ENCODE data around the gene CCNT2.
A peak's percentile ranks its signal among the peaks of the same experiment; 100 is the strongest.
"Not testable (repeated sequence)": the region's sequence is repeated elsewhere in the genome, so short reads cannot be mapped to it uniquely, and the experiment has no call there.

CCNT2 gene

DNA sequence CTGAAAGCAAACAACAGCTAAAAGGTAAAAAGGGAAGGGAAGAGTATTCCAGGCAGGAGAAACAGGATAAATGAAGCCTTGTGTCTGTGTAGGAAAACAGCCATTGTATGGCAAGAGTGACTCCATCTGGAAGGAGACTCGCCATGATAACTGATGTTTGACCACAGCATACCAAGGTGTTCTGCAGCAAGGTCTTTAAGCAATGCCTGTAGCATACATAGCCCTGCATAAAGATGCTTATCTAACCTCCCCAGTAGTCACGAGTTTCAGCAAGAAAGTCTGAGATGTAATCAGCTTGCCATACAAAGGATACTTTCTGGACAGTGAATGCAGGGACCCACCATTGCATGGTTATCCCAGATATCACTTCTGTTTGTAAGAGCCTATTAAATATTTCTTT is 11.9 kb upstream of the CCNT2 start:
- TF ChIP-seq, protein P1, sequence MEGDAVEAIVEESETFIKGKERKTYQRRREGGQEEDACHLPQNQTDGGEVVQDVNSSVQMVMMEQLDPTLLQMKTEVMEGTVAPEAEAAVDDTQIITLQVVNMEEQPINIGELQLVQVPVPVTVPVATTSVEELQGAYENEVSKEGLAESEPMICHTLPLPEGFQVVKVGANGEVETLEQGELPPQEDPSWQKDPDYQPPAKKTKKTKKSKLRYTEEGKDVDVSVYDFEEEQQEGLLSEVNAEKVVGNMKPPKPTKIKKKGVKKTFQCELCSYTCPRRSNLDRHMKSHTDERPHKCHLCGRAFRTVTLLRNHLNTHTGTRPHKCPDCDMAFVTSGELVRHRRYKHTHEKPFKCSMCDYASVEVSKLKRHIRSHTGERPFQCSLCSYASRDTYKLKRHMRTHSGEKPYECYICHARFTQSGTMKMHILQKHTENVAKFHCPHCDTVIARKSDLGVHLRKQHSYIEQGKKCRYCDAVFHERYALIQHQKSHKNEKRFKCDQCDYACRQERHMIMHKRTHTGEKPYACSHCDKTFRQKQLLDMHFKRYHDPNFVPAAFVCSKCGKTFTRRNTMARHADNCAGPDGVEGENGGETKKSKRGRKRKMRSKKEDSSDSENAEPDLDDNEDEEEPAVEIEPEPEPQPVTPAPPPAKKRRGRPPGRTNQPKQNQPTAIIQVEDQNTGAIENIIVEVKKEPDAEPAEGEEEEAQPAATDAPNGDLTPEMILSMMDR (IDR thresholded peaks at IDR 0.05; ENCODE audit: low read depth, low read length, missing control alignments) = no peak
- DNase-seq (ENCODE audit: extremely low read depth, low read depth) = no peak
- no peak overlapping the region for H3K4me3 ChIP-seq (replicated peaks; ENCODE audit: low read depth, low read length)

DNA sequence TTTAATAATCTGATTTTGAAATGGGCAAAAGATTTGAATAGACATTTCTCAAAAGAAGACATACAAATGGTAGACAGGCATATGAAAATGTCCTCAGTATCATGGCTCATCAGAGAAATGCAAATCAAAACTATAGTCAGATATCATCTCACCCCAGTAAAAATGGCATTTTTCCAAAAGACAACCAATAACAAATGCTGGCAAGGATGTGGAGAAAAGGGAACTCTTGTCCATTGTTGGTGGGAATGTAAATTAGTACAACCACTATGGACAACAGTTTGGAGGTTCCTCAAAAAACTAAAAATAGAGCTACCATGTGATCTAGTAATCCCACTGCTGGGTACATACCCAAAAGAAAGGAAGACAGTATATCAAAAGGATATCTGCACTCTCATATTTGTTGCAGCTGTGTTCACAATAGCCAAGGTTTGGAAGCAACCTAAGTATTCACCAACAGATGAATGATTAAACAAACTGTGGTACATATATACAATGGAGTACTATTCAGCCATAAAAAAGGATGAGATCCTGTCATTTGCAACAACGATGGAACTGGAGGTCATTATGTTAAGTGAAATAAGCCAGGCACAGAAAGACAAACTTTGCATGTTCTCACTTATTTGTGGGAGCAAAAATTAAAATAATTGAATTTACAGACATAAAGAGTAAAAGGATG is 11.0 kb upstream of the CCNT2 start:
- H3K4me3 ChIP-seq (replicated peaks; ENCODE audit: low read depth, low read length); DNase-seq (ENCODE audit: extremely low read depth, low read depth): not testable (repeated sequence)

DNA sequence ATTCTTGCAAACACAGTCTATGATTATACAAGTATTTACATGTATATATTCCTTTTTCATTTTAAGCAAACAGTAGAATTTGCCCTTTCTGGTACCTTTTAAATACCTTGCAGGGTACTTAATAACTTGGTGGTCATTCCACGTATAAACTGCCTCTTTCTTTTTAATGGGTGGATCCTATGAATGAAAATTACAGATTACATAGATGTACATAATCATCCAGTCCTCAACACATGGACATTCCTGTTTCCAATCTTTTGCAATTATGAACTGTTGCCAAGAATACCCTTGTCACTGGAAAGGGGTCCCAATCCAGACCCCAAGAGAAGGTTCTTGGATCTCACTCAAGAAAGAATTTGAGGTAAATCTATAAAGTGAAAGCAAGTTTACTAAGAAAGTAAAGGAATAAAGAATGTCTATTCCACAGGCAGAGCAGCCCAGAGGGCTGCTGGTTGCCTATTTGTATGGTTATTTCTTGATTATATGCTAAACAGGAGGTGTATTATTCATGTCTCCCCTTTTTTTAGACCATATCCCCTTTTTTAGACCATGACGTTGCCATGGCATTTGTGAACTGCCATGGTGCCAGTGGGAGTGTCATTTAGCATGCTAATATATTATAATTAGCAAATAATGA is 7.7 kb upstream of the CCNT2 start:
- no peak overlapping the region for H3K4me3 ChIP-seq (replicated peaks; ENCODE audit: low read depth, low read length)
- no peak for DNase-seq (ENCODE audit: extremely low read depth, low read depth)
- TF ChIP-seq, protein P1 (IDR thresholded peaks at IDR 0.05; ENCODE audit: low read depth, low read length, missing control alignments) = no peak

DNA sequence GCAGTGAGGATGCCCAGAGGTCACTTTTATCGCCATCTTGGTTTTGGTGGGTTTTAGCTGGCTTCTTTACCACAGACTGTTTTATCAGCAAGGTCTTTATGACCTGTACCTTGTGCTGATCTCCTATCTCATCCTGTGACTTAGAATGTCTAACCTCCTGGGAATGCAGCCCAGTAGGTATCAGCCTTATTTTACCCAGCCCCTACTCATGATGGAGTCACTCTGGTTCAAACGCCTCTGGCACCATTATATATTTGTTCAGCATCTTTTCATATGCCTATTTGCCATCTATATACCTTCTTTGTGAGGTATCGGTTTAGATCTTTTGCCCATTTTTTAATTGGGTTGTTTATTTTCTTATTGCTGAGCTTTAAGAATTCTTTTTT is 7.2 kb upstream of the CCNT2 start:
- DNase-seq (ENCODE audit: extremely low read depth, low read depth) = no peak
- TF ChIP-seq, protein P1 (IDR thresholded peaks at IDR 0.05; ENCODE audit: low read depth, low read length, missing control alignments) = no peak
- H3K4me3 ChIP-seq (replicated peaks; ENCODE audit: low read depth, low read length) = no peak overlapping the region

DNA sequence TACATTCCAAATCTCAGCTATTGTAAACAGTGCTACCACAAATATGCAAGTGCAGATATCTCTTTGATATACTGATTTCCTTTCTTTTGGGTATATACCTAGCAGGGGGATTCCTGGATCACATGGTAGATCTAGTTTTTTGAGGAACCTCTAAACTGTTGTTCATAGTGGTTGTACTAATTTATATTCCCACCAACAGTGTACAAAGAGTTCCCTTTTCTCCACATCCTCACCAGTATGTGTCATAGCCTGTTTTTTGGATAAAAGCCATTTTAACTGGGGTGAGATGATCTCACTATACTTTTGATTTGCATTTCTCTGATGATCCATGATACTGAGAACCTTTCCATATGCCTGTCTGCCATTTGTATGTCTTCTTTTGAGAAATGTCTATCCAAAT is 6.3 kb upstream of the CCNT2 start:
- TF ChIP-seq, protein P1 (IDR thresholded peaks at IDR 0.05; ENCODE audit: low read depth, low read length, missing control alignments) = no peak
- no peak overlapping the region for H3K4me3 ChIP-seq (replicated peaks; ENCODE audit: low read depth, low read length)
- no peak for DNase-seq (ENCODE audit: extremely low read depth, low read depth)

DNA sequence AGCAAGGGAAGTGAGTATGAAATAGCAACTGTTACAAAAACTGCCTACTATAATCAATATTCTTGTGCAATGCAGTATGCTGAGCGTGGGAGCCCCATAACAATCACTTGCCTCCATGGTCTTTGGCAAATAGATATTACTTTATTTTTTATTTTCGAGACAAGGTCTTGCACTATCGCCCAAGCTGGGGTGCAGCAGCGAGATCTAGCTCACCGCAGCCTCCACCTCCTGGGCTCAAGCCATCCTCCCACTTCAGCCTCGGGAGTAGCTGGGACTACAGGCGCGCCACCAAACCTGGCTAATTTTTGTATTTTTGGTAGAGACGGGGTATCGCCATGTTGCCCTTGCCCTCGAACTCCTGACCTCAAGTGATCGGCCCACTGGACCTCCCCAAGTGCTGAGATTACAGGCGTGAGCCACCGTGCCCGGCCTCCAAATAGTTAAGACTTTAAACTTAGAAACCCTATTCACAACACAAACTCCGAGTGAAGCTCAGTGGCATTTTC is 1.2 kb upstream of the CCNT2 start:
- peak overlapping the region; percentile 97 for H3K4me3 ChIP-seq (replicated peaks; ENCODE audit: low read depth, low read length)
- TF ChIP-seq, protein P1 (IDR thresholded peaks at IDR 0.05; ENCODE audit: low read depth, low read length, missing control alignments) = no peak
- no peak for DNase-seq (ENCODE audit: extremely low read depth, low read depth)

DNA sequence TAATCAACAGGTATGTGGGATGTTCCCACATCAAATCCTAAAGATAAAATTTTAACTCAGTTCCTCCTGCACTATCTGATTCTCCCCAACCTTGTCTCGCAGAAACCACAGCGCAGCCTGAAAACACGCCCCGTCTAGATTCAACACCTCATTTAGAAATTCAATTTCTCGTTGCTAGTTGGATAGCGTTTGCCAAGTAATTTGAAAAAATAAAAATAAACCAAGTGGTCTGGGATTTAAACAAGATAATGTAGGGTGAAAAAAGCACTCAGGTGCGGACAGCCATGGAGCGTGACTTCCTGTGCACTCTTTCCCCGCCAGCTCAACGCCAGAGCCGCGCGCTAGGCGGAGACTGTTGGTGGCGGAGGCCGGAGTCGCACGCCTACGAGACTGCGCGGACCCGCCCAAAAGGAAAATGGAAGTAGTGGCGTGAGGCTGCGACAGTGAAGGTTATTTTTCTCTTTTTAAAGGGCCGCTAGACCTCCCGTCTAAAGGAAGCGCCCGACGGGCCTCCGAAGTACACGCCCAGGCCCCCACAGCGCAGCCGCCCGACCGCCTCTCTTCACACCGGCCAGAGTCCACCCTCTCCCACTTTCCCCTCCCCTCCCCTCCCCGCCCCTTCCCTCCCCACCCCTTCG is 615 bp upstream of the CCNT2 start:
- H3K4me3 ChIP-seq (replicated peaks; ENCODE audit: low read depth, low read length) = peak overlapping the region; percentile 97
- TF ChIP-seq, protein P1 (IDR thresholded peaks at IDR 0.05; ENCODE audit: low read depth, low read length, missing control alignments) = peak; percentile 7
- DNase-seq (ENCODE audit: extremely low read depth, low read depth) = peak; percentile 80

All from HFF-Myc (cell line).